C1 segment of cervical spinal cord (tissue), 14 donors: ENCODE data around the gene TTC24.
A peak's percentile ranks its signal among the peaks of the same experiment; 100 is the strongest.
"Not testable (repeated sequence)": the region's sequence is repeated elsewhere in the genome, so short reads cannot be mapped to it uniquely, and the experiment has no call there.

Experiments used
- DNase-seq, 14 donors: peaks; one replicate each; lab custom pipeline; 2025; lab: John Stamatoyannopoulos, UW

Gene TTC24

DNA sequence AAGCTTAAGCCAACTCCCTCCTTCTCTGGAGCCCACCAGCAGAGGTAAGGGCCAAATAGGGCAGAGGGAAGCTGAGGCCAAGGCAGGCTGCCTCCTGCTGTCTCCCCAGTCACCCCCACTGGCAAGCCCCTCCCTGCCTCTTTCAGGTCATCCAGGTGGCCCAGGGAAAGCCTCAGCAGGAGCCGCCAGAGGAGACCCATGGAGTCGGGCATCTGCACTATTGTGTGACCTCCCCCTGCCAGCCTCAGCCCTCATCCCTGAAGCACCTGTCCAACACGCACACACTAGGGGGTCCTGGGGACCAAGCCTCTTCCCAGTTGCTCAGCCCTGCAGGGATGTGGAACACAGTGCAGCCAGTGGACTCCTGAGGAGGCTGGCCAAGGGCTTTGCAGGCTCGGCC, 6.8 kb downstream of the TTC24 start:
- no peak for DNase-seq

DNA sequence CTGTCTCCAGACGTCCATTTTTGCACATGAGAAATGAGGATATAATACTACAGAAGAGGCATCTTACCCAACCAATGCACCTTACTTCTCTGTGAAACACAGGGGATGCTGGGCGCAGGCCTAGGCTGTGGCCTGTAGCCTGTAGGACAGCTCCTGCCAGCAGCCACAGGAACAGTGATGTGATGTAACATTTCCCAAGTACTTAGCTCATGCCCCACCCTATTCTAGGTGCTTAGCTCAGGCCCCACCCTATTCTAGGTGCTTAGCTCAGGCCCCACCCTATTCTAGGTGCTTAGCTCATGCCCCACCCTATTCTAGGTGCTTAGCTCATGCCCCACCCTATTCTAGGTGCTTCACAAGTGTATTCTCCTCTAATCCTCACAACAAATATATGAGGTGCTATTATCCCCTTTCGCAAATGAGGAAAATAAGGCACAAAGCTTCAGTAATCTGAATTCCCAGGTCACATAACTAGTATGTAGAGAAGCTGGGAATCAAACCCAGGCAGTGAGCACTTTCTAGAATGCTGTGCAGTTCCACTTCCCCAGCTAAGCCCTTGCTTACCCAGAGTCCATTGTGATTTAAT, 7.5 kb downstream of the TTC24 start:
- no peak for DNase-seq

GRCh38 chr1:156587927-156588326, 8.4 kb downstream of the TTC24 start:
- not testable (repeated sequence) for DNase-seq

DNA sequence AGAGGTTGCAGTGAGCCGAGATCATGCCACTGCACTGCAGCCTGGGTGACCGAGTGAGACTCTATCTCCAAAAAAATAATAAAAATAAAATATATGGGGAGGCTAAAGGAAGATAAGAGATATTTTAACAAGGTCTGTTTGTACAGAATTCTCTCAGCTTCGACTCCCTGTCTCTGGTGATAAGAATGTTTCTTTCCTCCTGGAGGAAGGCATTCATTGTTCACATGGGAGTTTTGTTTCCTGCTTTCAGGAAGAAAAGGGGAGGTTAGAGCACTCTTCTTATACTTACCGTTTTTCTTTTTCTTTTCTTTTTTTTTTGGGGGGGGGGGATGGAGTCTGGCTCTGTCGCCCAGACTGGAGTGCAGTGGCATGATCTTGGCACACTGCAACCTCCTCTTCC, 10.0 kb downstream of the TTC24 start:
- no peak for DNase-seq

- no peak for DNase-seq
Measured at GRCh38 chr1:156590326-156591180, 11.0 kb downstream of the TTC24 start.

GRCh38 chr1:156591181-156591431, 11.6 kb downstream of the TTC24 start:
- no peak for DNase-seq

- DNase-seq: peak in 13 of 14 donors; percentile 42 to 86 (median 73)
Measured at GRCh38 chr1:156591432-156592157, 12.1 kb downstream of the TTC24 start, which contains the start of gene NAXE. Gene NAXE, plus strand, starts transcription at chr1:156591776. Its CDS starts 29 bp downstream, at chr1:156591805.

DNA sequence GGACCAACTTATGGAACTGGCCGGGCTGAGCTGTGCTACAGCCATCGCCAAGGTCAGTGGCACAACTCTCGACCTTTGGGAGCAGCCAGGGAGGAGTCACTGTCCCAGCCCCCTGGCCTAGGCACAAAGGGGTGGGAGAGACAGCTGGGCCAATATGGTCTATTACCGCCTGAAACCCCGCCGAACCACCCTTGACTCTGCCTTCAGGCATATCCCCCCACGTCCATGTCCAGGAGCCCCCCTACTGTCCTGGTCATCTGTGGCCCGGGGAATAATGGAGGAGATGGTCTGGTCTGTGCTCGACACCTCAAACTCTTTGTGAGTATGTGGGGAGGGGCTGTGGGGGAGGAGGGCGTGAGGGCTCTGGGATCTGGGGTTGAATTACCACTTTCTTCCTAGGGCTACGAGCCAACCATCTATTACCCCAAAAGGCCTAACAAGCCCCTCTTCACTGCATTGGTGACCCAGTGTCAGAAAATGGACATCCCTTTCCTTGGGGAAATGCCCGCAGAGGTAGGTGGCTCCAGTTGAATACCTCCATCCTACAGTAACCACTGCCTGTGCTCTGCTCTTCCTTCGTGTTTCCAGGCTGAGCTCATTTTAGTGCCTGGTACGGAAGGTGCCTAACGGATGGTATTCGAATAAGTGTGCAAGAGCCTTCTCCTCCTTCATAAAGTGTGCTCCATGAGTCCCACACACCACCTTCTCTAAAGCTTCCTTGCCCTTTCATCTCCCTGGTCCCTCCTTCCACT, 12.8 kb downstream of the TTC24 start:
- no peak for DNase-seq

- DNase-seq: no peak
Measured at GRCh38 chr1:156592910-156593660, 13.6 kb downstream of the TTC24 start.

DNA sequence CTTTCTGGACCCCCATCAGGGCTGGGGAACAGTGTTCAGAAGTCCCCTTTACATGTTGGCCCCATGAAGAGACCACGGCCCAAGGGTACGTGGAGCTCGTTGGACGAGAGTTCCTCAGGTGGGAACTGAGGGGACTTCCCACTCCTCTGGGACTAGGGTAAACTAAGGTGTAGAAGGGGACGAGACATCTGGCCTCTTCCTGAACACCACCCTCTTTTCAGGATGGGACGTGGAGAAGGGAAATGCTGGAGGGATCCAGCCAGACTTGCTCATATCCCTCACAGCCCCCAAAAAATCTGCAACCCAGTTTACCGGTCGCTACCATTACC, 14.1 kb downstream of the TTC24 start:
- no peak for DNase-seq

DNA sequence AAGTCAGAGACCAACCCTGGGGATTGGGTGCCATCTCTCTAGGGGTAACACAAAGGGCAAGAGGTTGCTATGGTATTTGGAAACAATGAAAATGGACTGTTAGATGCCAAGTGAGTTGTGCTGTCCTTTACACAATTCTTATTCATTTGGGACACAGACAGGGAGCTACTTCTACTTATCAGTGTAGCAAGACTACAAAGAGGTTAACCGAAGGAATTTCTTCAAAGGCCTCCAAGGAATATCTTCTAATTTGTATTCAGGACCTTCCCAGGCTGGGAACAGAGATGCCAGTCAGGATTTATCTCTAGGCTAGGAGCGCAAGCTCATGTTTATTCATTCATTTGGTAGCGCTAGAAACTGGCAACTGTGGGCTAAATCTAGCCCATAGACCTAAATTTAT, 14.7 kb downstream of the TTC24 start:
- no peak for DNase-seq

DNA sequence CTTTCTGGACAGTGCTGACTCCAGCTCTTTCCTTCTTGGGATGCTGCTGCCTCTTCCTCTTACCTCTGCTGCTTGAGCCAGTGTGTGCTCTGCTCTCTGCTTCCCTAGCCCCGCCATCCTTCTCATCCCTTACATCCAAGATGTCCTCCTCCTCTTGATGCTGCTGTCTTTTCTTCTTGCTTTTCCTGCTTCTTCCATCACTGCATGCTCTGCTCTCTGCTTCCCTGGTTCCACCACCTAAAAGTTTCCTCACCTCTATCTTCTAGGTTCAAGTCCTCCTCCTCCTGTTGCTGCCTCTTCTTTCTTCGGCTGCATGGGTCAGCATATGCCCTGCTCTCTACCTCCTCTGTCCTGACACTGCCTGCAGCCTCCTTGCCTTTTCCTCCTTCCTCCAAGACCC, 15.5 kb downstream of the TTC24 start:
- DNase-seq: no peak

- DNase-seq: no peak
Measured at GRCh38 chr1:156596426-156596825, 16.9 kb downstream of the TTC24 start.

DNA sequence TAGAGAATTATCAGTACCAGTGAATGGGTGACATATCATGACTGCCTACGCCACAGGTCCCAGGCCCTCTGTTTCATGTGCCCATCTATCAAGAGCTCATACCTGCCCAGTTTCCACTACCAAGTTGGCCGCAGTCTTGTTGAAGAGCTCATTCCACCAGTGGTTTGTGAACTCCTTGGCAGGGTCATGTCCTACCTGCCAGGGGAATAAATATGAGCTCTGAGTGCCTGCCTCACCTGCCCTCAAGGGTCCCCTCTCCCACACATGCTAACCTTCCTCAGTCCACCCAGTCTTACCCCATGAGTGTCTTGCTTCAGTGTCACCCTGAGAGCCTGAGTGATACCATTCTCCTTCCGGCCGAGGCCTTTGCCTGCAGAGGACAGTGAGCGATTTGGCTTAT, 18.6 kb downstream of the TTC24 start:
- DNase-seq: no peak

DNA sequence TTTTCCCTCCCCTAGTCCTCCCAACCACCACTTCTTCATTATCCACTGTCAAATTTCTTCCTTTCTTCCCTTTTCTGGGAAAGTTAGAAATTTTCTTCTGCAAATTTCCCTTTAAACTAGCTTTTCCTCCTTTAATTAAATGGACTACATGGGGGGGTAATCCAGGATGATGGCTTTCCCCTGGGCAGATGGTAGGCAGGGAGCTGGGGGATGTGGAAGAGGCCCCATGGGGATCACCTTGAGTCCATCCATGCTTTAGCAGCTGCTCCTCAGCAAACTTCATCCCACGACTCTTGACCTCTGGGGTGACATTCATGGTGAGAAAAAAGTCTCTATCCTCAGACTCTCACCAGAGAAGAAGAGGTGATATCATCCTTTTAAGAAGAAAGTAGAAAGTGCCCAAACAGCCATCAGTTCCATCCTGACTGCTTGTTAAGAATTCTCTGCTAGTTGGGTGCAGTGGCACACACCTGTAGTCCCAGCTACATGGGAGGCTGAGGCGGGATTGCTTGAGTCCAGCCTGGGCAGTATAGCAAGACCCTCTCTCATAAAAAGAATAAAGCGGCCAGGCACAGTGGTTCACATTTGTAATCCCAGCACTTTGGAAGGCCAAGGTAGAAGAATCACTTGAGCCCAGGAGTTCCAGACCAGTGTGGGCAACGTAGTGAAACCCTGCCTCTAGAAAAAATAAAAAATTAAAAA, 19.4 kb downstream of the TTC24 start:
- DNase-seq: no peak

DNA sequence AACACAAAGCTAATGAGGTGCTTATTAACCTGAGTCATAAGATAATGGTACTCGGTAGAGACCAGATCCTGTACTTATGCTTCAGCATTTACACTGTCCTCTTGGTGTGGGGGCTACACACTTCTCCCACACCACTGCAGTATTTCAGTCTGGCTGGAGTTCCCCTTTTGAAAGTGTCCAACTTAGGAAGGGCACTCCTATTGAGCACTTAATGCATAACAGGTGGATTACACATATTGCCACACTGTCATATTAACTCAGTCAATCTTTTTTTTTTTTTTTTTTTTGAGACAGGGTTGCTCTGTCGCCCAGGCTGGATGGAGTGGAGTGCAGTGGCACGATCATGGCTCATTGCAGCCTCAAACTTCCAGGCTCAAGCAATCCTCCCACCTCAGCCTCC, 20.3 kb downstream of the TTC24 start:
- DNase-seq: no peak

DNA sequence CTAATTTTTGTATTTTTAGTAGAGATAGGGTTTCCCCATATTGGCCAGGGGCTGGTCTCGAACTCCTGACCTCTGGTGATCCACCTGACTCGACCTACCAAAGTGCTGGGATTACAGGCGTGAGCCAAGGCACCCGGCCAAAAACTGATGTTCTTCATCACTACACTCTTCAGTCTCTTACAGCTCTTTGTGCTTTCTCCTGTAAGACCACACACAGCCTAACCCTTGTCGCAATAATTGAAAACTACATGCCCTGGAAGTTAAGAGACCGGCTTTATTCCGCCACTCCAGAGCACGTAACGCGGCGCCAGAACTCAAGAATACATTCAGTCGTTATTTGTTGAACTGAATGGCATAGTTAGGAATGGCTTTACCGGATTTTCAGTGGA, 21.2 kb downstream of the TTC24 start:
- DNase-seq: no peak

GRCh38 chr1:156601122-156601830, 21.8 kb downstream of the TTC24 start, which contains the start of gene GPATCH4:
Gene GPATCH4, minus strand, starts transcription at chr1:156601479.
- DNase-seq: peak in 12 of 14 donors; percentile 45 to 97 (median 74)

DNA sequence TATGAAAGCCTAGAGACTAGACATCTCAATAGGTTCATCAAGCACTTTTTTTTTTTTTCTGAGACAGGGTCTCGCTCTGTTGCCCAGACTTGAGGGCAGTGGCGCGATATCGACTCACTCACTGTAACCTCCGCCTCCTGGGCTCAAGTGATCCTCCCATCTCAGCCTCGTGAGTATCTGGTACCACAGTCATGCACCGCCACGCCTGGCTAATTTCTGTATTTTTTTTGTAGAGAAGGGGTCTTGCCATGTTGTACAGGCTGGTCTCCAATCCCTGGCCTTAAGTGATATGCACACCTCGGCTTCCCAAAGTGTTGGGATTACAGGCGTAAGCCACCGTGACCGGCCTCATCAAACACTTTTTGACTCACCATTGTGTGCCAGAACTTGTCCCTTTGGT, 22.4 kb downstream of the TTC24 start:
- no peak for DNase-seq

DNA sequence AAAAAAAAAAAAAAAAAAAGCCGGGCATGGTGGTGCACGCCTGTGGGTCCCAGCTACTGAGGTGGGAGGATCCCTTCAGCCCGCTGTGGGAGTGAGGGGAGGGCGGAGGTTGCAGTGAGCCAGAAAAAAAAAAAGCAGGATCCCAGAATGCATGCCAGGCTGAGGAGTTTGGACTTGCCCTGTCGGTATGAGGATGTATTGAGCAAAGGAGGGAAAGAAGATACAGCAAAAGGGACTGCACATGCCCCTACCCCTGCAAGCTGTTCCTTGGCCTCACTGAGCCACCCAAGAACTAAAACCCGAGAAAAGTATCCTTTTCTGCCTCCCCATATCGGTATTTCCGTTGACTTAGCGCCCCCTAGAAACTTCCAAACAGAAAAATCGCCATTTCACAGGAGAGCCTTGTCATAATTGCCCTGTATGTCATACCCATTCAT, 23.1 kb downstream of the TTC24 start:
- no peak for DNase-seq
